Measurements from ENCODE around the gene DOCK4. TPM values are rescaled to one million over a fixed set of nuclear protein-coding genes. Genes with fewer than 3 reads are reported as not detected.

DOCK4 gene
- total and polyA plus RNA-seq, 2 of the 8 experiments (the other 6 are each of a cell fraction or from before 2014, with no cell fraction given): 5.1 to 23.6 TPM

GRCh38 chr7:112197322-112197721 is 8.9 kb downstream of the DOCK4 start:
- Histone ChIP-seq H3K27ac (ENCODE audit: low read depth, low read length) (no peak overlapping the region), H2AK5ac (ENCODE audit: low read depth, low read length) (no peak overlapping the region), H3K36me3 (ENCODE audit: control insufficient read depth in 2 of 4, insufficient read depth in 4 of 4, low read length in 3 of 4) (no peaks in the 10 kb centered on the region), H4K91ac (replicated peaks; ENCODE audit: insufficient read length, low read length) (no peak overlapping the region), H3K79me2 (ENCODE audit: control insufficient read depth in 1 of 2, insufficient read depth in 2 of 2, low read length in 2 of 2) (peaks cover 0 to 76% of the 10 kb centered on the region in 2 experiments; a peak in 2 of 4 replicates), H3K23me2 (ENCODE audit: low read depth, low read length) (no peaks in the 10 kb centered on the region), H2BK120ac (replicated peaks; ENCODE audit: low read depth, low read length) (no peak overlapping the region), H3K23ac (ENCODE audit: insufficient read length) (no peak overlapping the region), H3K79me1 (ENCODE audit: low read depth, low read length) (peaks cover 3% of the 10 kb centered on the region), H2BK5ac (ENCODE audit: low read depth, low read length) (no peak overlapping the region), H4K8ac (ENCODE audit: extremely low read depth, insufficient read depth, low read length) (no peak overlapping the region), H4K20me1 (replicated peaks in 1 of 2; ENCODE audit: control insufficient read depth in 1 of 2, insufficient read depth in 2 of 2, low read length in 2 of 2) (no peaks in the 10 kb centered on the region), H3K14ac (ENCODE audit: insufficient read length) (no peak overlapping the region), H3K4me1 (replicated peaks in 1 of 4; ENCODE audit: control insufficient read depth in 3 of 4, insufficient read depth in 4 of 4, low read length in 3 of 4) (0 out of 7 replicates have a peak, but pooled peaks cover 0 to 3% (median 0%) of the 10 kb centered on the region in 4 experiments), H3K4ac (replicated peaks; ENCODE audit: insufficient read length, low read depth, low read length) (no peak overlapping the region), H3K27me3 (replicated peaks in 1 of 4; ENCODE audit: control insufficient read depth in 3 of 4, extremely low read depth in 1 of 4, insufficient read depth in 3 of 4, low read length in 3 of 4) (no peaks in the 10 kb centered on the region), H3K9me3 (ENCODE audit: insufficient read depth in 2 of 2, low read depth in 1 of 2, low read length in 1 of 2) (no peaks in the 10 kb centered on the region), H2BK20ac (ENCODE audit: low read length) (no peak overlapping the region), H3K4me3 (ENCODE audit: extremely low read depth in 1 of 4, insufficient read depth in 2 of 4, low read depth in 3 of 4, low read length in 4 of 4) (no peak overlapping the region), H4K5ac (ENCODE audit: insufficient read length, low read depth, low read length) (no peak overlapping the region), H3K4me2 (ENCODE audit: insufficient read depth in 1 of 2, low read depth in 2 of 2, low read length in 2 of 2) (no peak overlapping the region), H2AFZ (ENCODE audit: low read length) (no peak overlapping the region), H3K18ac (ENCODE audit: extremely low read depth, low read length) (no peak overlapping the region), H3K56ac (replicated peaks; ENCODE audit: insufficient read length, low read depth, low read length) (no peak overlapping the region), H2BK15ac (ENCODE audit: low read length) (no peak overlapping the region), H2BK12ac (ENCODE audit: low read depth, low read length) (no peak overlapping the region), H3K9ac (replicated peaks in 1 of 4; ENCODE audit: extremely low read depth in 1 of 4, low read depth in 3 of 4, low read length in 3 of 4) (no peak overlapping the region)
- DNase-seq (ENCODE audit: low read depth in 1 of 2, low spot score in 2 of 2) (no peak), FAIRE-seq (no peak)
- 91% methylated on average over 6 of the region's 6 CpGs; no CpG with 5 or more reads in 1 of the 2 experiments for WGBS, 2 experiments (ENCODE audit: extremely low coverage in 1 of 2, insufficient coverage in 1 of 2, insufficient read length in 1 of 2, insufficient replicate concordance in 2 of 2, low coverage in 1 of 2, low lambda C conversion rate in 2 of 2, missing lambda C conversion rate in 1 of 2)
- ChIA-PET POLR2A (ENCODE audit: partially characterized antibody) (interaction anchor here (0.9 to 2.4 kb wide), 3 partner anchors 8 to 254 kb away, joined by 3 to 6 read pairs (median 4); partner anchors contain the start of gene ZNF277), CTCF (ENCODE audit: partially characterized antibody) (interaction anchor here (0.7 to 1.6 kb wide), 2 partner anchors 18 to 58 kb away, joined by 3 to 5 read pairs; no protein-coding TSS in a partner anchor)
- no peak for TF ChIP-seq E2F6 (IDR thresholded peaks at IDR 0.05)
- no peak for TF ChIP-seq NANOG (IDR thresholded peaks at IDR 0.05; ENCODE audit: insufficient read depth, low read depth, low read length, poor library complexity, severe bottlenecking)
- no peak for TF ChIP-seq SUZ12 (IDR thresholded peaks at IDR 0.05; ENCODE audit: low read length)
- TF ChIP-seq CTCF (IDR thresholded peaks at IDR 0.05; ENCODE audit: control extremely low read depth in 1 of 3, insufficient read depth in 1 of 3, low read depth in 1 of 3, low read length in 3 of 3): no peak
- TF ChIP-seq RBBP5 (IDR thresholded peaks at IDR 0.05; ENCODE audit: borderline replicate concordance, low read depth, low read length): no peak
- no peak for TF ChIP-seq ASH2L (IDR thresholded peaks at IDR 0.05; ENCODE audit: low read length)

Measured in H1 (cell line).